Stimulated activated CD8-positive, alpha-beta memory T cell treated with anti-CD3 and anti-CD28 coated beads, Interleukin-2, amount 100 ng/mL, for 1 hour (primary cell): ENCODE data around the gene CPED1.
"Not testable (repeated sequence)": the region's sequence is repeated elsewhere in the genome, so short reads cannot be mapped to it uniquely, and the experiment has no call there.

Experiments
- DNase-seq, 2 donors: peaks; one replicate each; pipeline ENCODE4 v3.0.0-alpha.2; 2020; ENCODE audit warnings: low read depth in 2 of 2

CPED1 gene

DNA sequence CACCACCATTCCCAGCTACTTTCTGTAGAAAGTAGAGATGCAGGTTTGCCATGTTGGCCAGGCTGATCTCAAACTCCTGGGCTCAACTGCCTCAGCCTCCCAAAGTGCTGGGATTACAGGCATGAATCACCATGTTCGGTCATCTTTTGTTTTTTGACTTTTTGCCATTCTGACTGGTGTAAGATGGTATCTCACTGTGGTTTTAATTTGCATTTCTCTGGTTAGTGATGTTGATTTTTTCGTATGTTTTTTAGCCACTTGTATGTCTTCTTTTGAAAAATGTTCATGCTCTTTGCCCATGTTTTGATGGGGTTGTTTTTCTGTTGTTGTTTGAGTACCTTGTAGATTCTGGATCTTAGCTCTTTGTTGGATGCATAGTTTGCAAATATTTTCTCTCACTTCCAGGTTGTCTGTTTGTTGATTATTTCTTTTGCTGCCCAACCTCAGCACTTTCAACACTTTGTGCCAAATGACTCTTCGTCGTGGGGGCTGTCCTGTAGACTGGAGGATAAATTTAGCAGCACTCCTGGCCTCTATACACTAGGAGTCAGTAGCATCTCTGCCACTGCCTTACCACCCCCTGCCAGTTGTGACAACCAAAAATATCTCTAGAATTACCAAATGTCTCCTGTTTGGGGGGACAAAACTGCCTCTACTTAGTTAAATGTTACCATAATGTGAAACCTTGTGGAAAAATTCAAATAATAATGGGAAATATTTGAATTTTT lies 6.5 kb upstream of the CPED1 start:
- no peak for DNase-seq

DNA sequence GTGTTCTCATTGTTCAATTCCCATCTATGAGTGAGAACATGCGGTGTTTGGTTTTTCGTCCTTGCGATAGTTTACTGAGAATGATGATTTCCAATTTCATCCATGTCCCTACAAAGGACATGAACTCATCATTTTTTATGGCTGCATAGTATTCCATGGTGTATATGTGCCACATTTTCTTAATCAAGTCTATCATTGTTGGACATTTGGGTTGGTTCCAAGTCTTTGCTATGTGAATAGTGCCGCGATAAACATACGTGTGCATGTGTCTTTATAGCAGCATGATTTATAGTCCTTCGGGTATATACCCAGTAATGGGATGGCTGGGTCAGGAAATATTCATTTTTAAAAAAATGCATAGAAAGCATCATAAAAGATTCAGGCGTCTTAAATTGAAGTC lies 4.9 kb upstream of the CPED1 start:
- not testable (repeated sequence) for DNase-seq

DNA sequence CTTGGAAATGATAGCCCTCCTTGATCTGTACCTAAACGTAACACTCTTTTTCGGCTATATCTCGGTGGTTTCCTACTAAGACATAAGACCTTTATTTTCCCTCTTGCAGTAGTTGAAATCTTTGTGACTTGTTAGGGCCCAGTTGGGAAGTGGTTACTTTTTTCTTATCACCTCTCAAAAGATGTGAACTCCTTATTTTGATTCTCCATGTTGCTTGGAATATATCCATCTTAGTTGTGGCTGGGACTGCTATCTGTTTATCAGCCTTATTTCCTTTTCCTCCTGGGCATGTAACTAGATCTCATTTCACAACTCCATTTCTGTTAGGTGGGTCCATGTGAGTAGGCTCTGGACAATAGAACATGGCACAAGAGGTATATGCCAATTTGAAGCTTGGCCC lies 4.1 kb upstream of the CPED1 start:
- no peak for DNase-seq

DNA sequence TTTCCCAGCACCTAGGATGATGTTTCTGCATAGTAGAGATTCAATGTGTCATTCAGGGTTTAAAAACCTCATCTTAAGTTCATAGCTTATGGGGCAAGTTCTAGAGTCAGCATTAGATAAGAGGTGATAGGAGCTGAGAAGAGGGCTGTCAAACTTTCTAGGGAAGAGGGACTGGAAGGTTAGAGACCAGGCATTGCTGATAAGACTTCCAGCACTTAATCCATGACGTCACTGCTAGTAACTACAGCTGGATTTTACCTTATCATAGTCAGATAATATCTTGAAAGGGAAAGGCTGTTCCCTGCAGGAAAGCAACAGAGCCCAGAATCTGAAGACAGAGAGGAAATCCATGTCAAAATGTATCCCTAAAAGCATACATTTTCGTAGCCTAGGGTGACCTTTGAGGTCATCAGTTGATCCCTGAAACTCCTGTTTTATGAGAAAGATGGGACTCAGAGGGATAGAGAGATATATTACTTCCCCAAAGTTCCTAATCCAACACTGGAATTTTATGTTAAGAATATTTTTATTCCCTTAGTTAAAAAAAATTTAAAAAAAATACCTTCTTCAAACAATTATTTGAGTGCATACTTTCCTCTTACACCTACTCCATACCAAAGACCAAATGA lies 3.3 kb upstream of the CPED1 start:
- DNase-seq: no peak

DNA sequence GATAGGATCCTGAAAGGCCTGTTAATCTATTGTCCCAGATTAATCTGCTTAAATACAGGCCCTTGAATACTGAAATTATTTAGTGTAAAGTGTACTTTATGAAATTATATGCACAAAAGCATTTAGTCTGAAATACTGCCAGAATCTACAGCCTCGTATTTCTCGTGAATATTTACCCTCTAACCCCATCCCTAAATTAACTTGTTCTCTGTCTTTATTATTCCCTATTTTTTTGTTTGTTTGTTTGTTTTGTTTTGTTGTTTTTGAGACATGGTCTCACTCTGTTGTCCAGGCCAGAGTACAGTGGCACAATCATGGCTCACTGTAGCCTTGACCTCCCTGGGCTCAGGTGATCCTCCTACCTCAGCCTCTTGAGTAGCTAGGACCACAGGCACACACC lies 2.7 kb upstream of the CPED1 start:
- DNase-seq: no peak

DNA sequence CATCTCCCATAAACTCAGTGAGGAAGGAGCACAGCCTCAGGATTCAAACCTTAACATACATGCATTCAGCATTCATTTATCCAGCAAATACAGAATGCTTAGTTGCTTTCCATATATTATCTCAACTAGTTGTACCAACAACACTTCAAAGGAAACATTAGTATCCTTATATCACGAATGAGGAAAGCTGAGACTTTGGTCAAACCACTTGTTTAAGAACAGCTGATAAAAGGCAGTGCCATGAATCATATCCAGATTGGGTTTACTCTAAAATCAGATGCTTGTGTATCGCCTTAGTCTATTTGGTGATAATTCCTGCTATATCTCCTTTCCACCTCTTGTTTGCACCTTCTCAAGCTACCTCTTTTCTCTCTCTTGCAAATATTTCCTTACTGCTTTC lies 1.9 kb upstream of the CPED1 start:
- no peak for DNase-seq

DNA sequence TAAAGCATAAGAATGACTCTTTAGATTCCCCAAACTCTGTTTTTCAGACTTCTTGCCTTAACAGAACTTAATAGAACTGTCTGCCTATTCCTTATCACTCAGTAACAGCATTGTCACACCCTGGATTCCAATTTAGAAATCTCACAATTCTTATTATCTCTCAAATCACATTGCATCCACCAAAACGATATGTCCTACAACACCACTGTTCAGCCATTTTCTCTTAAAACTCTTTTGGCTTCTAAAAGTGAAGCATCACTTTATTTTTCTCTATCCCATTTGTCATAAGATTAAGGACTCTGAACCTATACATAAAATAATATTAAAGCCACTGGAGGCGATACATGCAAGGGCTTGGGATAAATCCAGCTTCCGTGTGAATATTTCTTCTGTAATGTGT lies 1.2 kb upstream of the CPED1 start:
- DNase-seq: no peak

DNA sequence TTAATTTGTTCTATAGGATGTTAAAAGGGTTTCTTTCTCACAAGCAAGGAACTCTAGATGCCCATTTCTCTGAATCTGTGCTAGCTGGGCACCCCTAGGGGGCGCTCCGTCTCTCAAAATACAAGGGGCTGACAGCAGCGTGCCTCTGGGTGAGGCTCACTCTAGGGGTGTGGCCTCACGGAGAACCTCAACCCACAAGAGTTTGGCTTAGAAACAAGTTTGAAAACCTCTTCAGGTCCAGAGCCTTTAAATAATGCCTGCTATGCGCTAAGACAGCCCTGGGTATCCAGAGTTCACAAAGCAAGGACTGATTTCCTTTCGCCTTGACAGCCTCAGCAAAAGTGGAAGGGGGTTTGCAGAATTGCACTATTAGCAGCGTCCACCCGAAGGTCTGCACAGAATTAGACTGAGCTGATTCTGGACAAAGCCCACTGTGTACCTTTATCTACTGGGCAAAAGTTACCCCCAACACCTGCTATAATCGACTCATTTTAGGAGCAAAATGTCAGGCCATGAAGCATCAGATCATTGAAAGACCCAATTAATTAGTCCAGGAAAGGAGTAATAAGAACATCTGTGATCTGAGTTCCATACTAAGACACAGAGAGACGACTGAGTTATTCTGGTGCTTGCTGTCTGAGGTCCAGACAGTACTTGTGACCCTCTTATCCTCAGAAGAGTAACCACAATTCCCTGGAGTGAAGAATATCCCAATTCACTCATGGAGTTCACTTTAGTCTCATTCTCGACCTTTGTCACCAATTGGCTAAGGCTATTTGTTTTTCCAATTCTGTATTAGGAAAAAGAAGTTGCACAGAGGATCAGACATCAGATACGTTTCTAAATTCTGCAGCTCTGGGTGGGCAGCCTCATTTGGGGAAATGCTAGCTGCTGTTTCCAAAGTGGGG lies 574 bp upstream of the CPED1 start:
- DNase-seq: peak; percentile 62 to 68

DNA sequence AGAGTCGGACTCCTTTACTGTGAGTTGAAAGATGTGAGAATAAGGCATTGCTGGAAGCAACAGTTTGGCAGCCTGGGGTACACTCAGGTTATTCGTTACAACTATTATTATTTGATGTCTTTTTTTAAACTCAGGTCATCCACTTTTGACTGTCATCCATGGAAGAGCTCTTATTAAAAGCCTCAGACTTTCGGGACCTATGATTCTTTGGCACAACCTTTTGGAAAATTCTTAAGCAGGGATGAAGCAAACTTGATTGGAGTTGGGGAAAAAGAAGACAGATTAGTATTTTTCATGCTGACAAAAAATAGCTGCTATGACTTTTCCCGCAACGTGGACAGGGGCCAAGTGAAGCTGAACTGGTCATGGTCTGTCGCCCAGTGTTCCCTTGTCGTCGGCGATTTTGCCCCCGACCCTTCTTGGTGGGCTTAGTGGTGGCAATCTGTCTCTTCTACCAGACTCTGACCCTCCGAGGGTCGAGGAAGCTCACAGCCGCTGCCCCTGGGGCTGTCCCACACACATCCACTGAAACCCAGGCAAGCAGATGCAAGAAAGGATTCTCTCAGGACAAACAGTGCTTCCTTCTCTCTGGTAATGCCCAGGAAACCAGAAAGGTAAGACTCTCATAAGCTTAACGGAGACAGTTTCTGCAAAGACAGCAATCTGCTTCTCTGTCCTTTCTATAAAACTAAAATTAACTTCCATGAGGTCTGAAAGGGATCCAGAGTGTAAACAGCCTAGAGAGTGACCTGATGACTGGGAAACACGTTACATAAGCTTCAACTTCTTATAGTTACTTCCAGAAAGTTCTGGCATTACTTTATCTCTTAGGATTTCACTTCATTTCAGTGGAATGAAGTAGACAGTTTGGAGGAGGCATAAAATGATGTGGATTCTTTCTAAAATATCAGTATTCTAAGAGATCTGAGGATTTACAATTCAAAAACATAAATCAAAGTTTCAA lies 1.0 kb downstream of the CPED1 start:
- no peak for DNase-seq

DNA sequence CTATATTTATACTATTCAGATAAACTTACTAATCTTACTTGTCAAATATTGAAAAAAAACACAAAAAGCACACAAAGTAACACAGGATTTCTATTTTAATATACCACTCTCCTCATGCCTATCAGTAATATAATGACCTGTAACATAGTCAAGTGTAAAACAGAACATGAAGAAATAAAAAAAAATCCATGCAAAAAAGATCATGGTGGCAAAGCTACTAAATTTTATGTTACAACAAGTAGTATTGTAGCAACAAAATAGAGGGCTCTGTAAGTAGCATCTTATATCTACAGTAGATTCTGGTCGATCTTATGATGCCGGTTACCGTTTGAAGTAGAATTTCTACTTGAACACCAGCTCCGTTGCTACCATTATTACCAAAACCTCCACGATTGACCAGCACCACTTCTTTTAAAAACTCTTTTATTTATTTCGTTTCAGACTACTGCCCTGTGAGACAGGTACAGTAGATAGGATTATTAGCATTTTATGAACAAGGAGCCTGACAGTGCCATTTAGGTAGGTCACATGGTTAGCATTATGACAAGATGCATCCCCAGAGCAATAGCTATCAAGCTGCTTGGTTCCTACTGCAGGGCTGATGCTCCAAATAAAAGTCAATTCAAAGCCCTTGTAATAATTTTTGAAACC lies 2.1 kb downstream of the CPED1 start:
- no peak for DNase-seq

DNA sequence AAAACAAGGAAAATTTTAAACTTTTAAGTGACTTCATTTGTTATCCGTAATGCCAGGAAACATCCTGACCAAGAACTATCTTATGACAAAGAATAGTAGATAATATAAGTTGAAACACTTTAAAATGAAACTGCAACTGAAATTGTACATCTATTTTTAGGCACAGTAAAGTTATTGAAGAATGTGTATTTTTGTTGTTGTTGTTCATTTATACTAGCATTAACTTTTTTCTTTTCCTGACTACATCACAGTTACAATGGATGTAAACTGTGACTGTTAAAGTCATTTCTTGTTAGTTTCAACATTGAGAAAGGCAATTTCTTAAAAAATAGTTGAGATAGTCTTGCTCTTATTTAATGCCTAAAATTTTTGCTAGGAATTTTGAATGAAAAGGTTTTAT lies 2.6 kb downstream of the CPED1 start:
- DNase-seq: no peak

DNA sequence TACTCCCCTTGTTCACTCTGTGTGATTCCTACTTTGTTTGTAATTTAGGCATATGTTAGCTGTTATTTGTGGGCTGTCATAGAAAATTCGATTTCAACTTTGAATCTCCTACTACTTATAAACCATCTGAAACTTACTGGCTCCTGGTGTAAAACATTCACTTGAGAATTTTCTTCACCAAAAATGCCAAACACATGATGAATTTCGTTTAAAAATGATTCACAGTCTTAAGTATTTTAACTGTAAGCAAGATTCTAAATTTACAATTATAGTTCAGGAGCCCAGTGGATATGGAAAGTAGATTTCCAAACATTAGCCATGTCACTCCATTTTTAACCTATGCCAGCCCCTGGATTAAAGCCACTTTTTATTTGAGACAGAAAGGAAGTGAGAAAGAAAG lies 3.1 kb downstream of the CPED1 start:
- no peak for DNase-seq

DNA sequence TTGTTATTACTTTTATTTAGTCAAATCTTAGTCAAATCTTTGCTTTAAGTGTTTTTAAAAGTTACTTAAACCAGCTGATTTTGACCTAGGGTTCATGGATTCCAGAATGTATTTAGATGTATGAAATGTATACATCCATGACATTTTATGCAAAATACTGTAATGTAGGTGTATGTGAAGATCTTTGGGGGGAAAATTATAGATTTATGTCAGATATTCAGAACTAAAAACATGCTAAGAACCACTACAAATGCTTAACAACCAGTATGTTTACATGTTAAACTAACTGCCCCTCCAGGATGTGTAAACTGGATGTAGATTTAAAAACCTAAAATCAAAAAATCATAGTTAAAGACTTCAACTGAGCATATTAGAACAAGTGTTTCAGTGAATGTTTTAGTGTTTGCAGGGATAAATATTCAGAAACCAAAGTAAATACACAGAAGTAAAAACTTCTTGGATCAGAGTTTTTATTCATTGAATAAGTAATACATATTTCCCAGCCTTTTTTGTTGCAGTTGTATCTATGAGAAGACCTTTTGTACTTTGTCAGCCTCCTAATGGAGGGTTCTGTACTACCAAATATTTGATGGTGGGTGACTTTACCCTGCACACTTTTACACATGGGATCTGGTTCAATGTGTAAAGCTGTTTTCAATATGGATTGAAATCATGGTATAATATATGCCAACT lies 3.9 kb downstream of the CPED1 start:
- no peak for DNase-seq

DNA sequence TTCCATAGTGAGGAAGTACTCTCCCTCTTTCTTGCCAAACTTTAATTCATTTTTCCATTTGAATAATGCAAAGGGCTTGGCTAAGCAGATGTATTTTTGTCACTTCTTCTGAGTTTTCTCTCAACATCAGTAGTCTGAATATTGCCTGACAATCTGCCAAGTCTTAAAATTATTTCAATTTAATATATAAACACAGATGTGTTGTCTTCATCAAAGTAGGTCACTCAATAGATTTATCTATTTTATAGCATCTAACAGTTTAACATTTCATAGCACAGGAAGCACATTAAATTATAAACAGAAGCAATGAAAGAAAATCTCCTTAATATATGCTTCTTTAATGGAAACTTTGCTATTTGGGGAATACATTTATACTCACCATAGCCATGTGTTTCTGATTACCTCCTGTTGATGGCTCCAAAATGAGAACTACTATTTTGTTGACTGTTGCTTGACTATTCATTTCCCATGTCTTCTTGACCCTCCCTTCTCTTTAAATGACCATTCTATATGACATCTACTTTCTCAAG lies 4.5 kb downstream of the CPED1 start:
- DNase-seq: no peak

DNA sequence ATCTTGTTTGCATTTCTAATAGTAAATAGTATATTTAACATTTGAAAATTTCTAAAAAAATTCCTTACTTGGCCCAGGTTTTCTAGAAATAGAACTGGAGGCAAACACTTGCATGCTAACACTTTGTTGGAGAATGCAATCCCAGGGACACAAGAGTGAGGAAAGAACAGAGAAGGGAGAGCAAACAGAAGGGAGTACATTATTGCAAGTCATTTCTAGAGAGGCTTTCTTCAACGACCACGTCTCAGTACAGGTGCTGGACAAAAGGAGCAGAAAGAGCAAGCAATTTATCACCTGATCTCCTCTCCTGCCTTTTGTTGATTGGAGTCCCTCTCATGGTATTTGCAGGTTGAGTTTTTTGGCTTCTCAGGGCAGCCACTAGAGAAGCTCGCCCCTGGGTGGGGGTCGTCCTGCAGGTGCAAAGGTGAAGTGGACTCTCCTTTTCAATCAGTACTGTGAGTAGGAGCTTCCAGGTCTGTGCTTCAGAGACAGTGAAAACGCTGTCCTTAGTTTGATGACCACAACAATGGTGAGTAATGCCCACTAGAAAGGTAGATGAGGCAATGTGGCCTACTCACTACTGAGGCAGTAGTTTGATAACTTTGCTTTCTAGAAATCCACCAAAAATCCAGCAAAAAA lies 5.2 kb downstream of the CPED1 start:
- no peak for DNase-seq

DNA sequence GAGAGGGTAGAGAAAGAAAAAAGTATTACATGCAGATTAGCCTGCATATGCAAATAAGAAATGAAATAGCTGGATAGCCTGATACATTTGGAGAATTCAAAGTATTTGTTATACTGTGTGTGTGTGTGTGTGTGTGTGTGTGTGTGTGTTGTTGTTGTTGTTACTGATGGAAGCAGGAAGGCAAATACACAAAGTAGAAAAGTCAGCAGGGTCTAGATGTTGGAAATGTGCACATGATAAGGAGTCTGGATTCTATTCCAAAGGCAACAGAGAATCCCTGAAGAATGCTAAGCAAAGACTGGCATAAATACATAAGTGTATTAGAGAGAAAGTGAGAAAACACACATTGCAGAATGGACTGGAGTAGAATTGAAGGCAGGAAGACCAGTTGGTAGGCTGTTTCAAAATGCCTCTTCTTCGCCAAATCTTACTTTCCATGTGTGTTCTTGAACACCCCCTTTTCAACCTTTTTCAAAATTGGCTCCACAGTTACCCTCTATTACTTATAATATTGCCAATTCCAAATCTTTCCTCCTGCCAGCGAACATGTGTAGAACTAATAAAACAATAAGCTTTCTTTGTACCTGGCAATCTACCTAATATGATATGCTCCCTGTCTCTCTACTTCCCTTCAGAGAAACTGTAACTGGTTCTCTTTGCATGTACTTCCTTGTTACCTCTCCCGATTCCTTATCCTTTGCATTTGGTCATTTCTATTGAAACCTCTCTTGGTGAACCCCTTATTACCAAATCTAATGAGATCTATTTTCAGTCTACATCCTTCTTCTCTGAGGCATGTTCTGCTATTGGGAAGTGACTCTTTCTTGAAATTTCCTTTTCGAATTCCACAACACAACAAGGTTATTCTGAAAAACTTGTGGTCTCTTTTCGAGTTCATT lies 6.2 kb downstream of the CPED1 start:
- DNase-seq: no peak

DNA sequence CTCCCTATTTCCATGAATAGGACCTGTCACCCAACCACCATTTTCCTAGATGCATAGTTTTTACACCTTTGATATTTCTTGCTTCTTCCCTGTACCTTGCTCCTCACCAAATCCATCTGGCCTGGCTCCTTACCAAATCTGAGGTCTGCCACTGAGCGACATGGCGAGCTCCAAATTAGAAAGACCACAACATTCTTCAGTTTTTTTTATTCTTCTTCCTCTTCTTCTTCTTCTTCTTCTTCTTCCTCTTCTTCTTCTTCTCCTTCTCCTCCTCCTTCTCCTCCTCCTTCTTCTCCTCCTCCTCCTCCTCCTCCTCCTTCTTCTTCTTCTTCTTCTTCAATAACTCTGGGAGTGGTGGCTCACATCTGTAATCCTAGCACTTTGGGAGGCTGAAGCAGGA lies 7.1 kb downstream of the CPED1 start:
- DNase-seq: no peak

DNA sequence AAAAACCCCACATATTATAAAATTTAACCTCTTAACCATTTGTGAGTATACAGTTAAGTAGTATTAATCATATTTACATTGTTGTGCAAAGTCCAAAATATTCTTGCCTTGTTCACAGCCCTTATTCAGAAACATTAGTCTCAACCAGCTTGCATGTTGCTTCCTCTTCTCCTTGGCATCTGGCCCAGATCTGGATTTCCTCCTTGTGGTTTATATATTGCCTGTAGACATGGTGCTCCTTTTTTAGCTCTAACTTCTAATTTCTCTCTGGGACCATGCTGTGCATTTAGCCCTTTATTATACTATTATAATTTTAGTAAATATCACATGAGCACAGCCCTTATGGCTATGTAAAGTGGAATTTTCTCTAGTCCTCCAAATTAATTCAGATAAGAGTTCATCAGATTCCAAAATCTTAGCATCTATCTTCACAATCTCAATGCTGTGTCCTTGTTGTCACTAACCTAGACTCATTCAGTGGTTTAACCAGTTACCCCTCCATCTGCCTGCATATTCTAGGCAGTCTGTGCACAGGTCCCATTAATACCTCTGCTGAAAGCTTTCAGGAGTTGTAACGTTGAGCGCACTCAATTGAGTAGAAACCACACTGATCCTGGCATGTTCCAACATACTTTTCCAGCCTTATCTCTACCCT lies 7.9 kb downstream of the CPED1 start:
- DNase-seq: no peak
